HFF-Myc (cell line): ENCODE measurements around the gene EPB41L4A.

Experiments used
- DNase-seq: peaks from one replicate; pipeline ENCODE4 v3.0.0-alpha.2; 2011; ENCODE audit warnings: low read depth; ENCODE audit errors: extremely low read depth
- H3K4me3 ChIP-seq: replicated peaks from 2 replicates; pipeline ENCODE4 v1.5.1; 2011; ENCODE audit warnings: low read depth, mild to moderate bottlenecking, control low read depth, low read length
- TF ChIP-seq, protein P1 (sequence below): IDR thresholded peaks from 2 replicates; pipeline ENCODE4 v1.5.1; 2012; ENCODE audit warnings: mild to moderate bottlenecking, low read depth, low read length, control low read depth; ENCODE audit errors: missing control alignments

EPB41L4A gene

DNA sequence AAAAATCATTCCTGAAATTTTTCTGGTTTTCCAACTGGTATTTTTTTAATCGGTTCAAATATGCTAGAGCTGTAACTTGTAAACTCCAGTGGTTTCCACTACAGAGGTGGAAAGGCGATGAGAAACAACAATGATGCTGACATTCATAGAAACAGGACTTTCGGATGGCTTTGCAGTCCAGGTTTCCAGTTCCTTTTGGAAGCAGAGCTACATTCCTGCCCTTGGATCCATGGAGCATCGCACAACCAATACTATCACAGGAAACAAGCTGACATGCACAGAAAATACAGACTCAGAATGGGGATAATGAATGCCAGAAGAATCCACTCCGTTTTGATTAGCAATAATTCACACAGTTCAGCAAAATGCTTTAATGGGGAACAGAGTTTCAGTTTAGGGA is 140.0 kb downstream of the EPB41L4A start:
- TF ChIP-seq, protein P1, sequence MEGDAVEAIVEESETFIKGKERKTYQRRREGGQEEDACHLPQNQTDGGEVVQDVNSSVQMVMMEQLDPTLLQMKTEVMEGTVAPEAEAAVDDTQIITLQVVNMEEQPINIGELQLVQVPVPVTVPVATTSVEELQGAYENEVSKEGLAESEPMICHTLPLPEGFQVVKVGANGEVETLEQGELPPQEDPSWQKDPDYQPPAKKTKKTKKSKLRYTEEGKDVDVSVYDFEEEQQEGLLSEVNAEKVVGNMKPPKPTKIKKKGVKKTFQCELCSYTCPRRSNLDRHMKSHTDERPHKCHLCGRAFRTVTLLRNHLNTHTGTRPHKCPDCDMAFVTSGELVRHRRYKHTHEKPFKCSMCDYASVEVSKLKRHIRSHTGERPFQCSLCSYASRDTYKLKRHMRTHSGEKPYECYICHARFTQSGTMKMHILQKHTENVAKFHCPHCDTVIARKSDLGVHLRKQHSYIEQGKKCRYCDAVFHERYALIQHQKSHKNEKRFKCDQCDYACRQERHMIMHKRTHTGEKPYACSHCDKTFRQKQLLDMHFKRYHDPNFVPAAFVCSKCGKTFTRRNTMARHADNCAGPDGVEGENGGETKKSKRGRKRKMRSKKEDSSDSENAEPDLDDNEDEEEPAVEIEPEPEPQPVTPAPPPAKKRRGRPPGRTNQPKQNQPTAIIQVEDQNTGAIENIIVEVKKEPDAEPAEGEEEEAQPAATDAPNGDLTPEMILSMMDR: no peak
- H3K4me3 ChIP-seq: no peak overlapping the region
- no peak for DNase-seq

DNA sequence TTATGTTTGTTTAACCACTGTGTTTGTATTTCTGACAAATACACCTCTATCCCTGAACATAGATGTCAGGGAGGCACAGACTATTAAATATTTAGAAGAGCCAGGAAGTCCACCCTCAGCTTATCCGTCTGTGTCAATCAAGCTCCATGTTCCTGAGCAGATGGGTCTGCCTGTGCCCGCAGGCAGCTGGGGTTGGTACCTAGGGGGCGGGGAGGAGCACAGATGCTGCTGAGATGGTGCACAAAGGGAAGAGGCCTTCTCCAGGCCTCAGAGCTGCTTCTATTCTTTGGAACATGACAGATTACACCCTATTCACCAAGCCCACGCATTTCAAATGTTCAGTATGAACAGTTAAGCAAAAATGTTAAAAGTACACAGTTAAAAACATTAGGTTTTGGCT is 142.1 kb downstream of the EPB41L4A start:
- H3K4me3 ChIP-seq: no peak overlapping the region

DNA sequence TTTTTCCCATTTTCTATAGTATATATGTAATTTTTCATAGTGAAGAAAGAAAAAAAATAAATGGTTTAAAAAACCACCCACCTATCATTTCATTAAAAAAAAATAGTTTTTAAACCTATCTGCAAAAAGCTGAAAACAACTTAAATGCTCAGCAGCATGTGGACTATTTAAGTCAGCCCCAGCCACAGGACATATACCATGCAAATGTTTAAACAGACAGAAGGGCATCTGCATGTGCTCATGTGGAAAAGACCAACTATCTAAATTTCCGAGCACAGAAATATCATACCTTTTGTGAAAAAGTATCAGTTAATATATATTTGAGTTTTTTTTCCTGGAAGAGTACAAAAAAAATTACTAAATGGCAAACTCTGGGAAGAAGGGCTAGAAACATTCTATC is 143.4 kb downstream of the EPB41L4A start:
- DNase-seq: no peak

More for the DNA sequence above, 142.1 kb downstream of the EPB41L4A start:
- TF ChIP-seq, protein P1: no peak
- no peak for DNase-seq

DNA sequence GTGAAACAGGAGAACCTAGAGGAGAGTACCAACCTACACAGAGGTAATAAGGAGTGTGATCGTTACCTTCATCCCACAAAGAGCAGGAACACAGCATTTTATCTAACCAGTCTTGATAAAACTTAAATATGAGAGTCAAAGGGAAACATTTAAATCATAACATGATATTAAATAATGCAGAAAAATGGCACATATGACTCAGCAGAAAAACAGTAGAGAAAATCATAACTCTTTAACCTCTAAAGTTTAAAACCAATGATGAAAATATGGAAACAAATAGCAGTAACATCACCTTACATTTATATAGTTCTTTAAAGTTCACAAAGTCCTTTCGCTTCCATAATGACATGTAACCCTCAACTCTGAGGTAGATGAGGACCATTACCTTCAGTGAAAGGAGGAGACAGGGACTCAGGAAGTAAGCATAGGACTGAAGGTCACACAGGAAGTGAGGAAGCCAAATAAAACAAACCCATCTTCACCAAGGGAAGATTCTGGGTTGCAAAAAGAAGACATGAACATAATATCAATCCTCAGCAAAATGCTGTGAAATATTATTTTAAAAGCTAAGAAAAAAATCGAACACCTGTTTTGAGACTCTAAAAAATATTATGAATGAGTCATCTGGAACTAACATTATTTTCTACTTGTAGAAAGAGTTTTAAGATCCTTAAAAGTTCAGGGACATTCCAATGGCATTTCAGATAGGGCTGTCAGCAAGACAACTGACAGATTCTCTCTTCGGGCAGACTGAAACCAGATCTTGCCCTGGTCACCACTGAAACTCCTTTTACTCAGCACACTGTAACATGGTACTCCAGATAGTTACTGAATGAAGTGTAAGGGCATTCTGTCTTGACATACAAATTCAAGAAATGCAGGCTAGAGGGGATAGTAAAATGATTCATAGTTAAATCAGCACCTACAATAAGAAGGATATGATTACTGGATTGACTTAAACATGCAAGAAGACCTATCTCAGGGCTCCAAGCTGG is 148.5 kb downstream of the EPB41L4A start:
- TF ChIP-seq, protein P1: no peak
- DNase-seq: no peak

More for the DNA sequence above, 143.4 kb downstream of the EPB41L4A start:
- TF ChIP-seq, protein P1: no peak
- no peak overlapping the region for H3K4me3 ChIP-seq

DNA sequence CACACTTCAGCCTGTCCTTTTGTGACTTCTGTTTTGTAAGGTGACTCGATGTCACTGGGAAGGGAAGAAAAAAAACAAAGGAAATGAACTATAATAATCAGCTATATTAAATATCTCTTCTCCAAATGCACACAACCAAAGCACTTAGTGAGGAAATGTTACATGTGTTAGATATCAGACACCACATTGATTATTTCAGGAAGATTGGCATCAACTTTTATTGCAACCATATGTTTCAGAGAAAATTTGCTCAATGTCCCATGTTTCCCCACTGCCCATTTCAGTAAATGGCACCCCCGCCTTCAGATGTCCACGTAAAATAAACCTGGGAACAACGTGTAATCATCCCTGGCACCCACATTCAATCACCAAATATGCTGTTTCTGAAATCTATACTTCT is 151.8 kb downstream of the EPB41L4A start:
- no peak for DNase-seq
- no peak overlapping the region for H3K4me3 ChIP-seq
- TF ChIP-seq, protein P1: no peak

More for the DNA sequence above, 148.5 kb downstream of the EPB41L4A start:
- no peak overlapping the region for H3K4me3 ChIP-seq

DNA sequence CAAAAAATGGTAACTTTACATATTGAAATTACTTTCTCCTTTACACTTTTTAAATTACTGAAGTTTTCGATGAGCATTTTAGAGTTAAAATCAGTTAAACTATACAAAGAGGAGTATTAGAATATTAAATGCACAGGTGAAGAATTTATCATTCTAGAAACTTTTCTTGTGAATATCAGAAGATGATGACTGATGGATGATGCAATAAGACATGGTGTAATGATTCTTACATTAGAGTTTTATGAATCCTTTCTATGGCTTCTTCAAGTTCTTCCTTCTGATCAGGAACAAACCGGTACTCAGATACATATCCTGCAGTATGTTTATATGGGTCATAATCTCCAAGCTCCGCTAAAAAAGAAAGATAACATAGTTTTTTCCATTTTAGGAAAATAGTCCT is 154.4 kb downstream of the EPB41L4A start:
- no peak overlapping the region for H3K4me3 ChIP-seq
- TF ChIP-seq, protein P1: no peak
- DNase-seq: no peak
